GM23248 (cell line): ENCODE measurements around the gene ZDHHC3.

Source experiments
- EZH2 ChIP-seq: fragments of 200-600 bp; sonication (generic); IDR thresholded peaks from 2 replicates; pipeline ENCODE4 v1.6.1; 2018; ENCODE audit warnings: antibody characterized with exemption, mild to moderate bottlenecking; ENCODE audit not compliant: insufficient read depth, poor library complexity, severe bottlenecking
- EZH2phosphoT487 ChIP-seq: fragments of 200-600 bp; sonication (generic); IDR thresholded peaks from 2 replicates; pipeline ENCODE4 v1.6.1; 2018; ENCODE audit warnings: antibody characterized with exemption, moderate library complexity, mild to moderate bottlenecking, low read depth; ENCODE audit not compliant: insufficient read depth

- no peak for TF ChIP-seq EZH2
- no peak for TF ChIP-seq EZH2phosphoT487
Observed at GRCh38 chr3:44991326-44991725, 15.4 kb upstream of the ZDHHC3 start.
